HFF-Myc (cell line): ENCODE data around the gene COG3.
"Not testable (repeated sequence)": the region's sequence is repeated elsewhere in the genome, so short reads cannot be mapped to it uniquely, and the experiment has no call there.

Experiments used
- DNase-seq: peaks from one replicate; pipeline ENCODE4 v3.0.0-alpha.2; 2011; ENCODE audit warnings: low read depth; ENCODE audit errors: extremely low read depth
- H3K4me3 ChIP-seq: replicated peaks from 2 replicates; pipeline ENCODE4 v1.5.1; 2011; ENCODE audit warnings: low read depth, mild to moderate bottlenecking, control low read depth, low read length
- TF ChIP-seq, protein P1 (sequence below): IDR thresholded peaks from 2 replicates; pipeline ENCODE4 v1.5.1; 2012; ENCODE audit warnings: mild to moderate bottlenecking, low read depth, low read length, control low read depth; ENCODE audit errors: missing control alignments

COG3 gene

GRCh38 chr13:45422731-45423292 is 41.9 kb upstream of the COG3 start:
- TF ChIP-seq, protein P1, sequence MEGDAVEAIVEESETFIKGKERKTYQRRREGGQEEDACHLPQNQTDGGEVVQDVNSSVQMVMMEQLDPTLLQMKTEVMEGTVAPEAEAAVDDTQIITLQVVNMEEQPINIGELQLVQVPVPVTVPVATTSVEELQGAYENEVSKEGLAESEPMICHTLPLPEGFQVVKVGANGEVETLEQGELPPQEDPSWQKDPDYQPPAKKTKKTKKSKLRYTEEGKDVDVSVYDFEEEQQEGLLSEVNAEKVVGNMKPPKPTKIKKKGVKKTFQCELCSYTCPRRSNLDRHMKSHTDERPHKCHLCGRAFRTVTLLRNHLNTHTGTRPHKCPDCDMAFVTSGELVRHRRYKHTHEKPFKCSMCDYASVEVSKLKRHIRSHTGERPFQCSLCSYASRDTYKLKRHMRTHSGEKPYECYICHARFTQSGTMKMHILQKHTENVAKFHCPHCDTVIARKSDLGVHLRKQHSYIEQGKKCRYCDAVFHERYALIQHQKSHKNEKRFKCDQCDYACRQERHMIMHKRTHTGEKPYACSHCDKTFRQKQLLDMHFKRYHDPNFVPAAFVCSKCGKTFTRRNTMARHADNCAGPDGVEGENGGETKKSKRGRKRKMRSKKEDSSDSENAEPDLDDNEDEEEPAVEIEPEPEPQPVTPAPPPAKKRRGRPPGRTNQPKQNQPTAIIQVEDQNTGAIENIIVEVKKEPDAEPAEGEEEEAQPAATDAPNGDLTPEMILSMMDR: no peak
- no peak overlapping the region for H3K4me3 ChIP-seq
- no peak for DNase-seq

- not testable (repeated sequence) for DNase-seq, H3K4me3 ChIP-seq
Measured at GRCh38 chr13:45426056-45426841, 38.5 kb upstream of the COG3 start.

- no peak overlapping the region for H3K4me3 ChIP-seq
Measured at GRCh38 chr13:45432737-45433380, 31.9 kb upstream of the COG3 start.

GRCh38 chr13:45433381-45433790 is 31.4 kb upstream of the COG3 start:
- no peak overlapping the region for H3K4me3 ChIP-seq
- DNase-seq: no peak
- TF ChIP-seq, protein P1: no peak

More at GRCh38 chr13:45432737-45433380, 31.9 kb upstream of the COG3 start:
- TF ChIP-seq, protein P1: no peak
- DNase-seq: no peak

DNA sequence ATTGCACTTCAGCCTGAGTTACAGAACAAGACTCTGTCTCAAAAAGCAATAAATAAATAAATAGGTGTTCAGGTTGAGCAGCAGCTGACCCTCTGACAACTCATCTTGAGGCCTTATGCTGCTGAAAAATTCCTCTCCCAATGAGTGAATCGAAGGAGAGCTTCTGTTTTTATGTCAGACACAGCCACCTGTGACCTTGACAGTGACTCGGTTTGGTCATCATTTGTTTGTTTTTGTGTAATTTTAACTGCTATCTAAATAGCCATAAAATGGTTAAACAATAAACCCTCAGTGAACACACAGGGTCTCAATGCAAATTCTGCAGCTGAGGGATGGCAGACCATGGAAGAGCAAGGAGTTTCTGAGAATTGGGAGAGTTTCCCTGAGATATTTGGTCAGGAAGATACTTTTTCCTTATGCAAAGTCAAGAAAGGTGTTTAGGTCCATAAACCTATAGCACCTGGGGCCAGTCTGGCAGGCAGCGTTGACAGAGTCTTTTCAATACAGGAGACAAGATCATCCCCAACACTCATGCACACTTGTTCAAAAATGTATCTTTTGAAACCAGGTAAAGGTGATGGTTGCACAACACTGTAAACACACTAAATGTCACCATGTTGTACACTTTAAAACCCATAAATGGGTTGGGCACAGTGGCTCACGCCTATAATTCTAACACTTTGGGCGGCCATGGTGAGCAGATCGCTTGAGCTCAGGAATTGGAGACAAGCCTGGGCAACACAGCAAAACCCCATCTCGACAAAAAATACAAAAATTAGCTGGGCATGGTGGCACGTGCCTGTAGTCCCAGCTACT is 30.0 kb upstream of the COG3 start:
- TF ChIP-seq, protein P1: no peak
- no peak overlapping the region for H3K4me3 ChIP-seq
- no peak for DNase-seq

DNA sequence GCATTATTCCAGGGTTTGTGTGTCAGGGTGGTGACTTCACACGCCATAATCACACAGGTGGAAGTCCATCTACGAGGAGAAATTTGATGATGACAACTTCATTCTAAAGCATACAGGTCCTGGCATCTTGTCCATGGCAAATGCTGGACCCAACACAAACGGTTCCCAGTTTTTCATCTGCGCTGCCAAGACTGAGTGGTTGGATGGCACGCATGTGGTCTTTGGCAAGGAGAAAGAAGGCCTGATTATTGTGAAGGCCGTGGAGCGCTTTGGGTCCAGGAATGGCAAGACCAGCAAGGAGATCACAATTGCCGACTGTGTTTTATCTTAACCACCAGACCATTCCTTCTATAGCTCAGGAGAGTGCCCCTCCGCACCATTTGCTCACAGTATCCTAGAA is 28.4 kb upstream of the COG3 start:
- TF ChIP-seq, protein P1: no peak
- DNase-seq: no peak
- no peak overlapping the region for H3K4me3 ChIP-seq
